Progenitor cell of endocrine pancreas (in vitro differentiated cells): ENCODE results near the gene ZNF438. TPM values are rescaled to one million over a fixed set of nuclear protein-coding genes. Genes with fewer than 3 reads are reported as not detected.

Source experiments
- DNase-seq: peaks from one replicate; pipeline ENCODE4 v3.0.0; 2021; ENCODE audit warnings: low spot score; ENCODE audit not compliant: unreplicated experiment
- H3K27ac Mint-ChIP-seq: 2 replicates; pipeline ENCODE4 v1.8.0; 2021; ENCODE audit warnings: mild to moderate bottlenecking, moderate library complexity, mixed read lengths
- H3K27me3 Mint-ChIP-seq: 2 replicates; pipeline ENCODE4 v1.8.0; 2021; ENCODE audit warnings: mixed read lengths
- H3K36me3 Mint-ChIP-seq: 2 replicates; pipeline ENCODE4 v1.8.0; 2022; ENCODE audit warnings: mixed read lengths; ENCODE audit not compliant: insufficient read depth
- H3K4me1 Mint-ChIP-seq: 2 replicates; pipeline ENCODE4 v1.8.0; 2021; ENCODE audit warnings: low read depth, mixed read lengths
- H3K4me3 Mint-ChIP-seq: 2 replicates; pipeline ENCODE4 v1.8.0; 2021; ENCODE audit warnings: low read depth, mild to moderate bottlenecking, moderate library complexity, mixed read lengths
- H3K9me3 Mint-ChIP-seq: 2 replicates; pipeline ENCODE4 v1.8.0; 2021; ENCODE audit warnings: low read depth, mixed read lengths
- CTCF ChIP-seq: fragments of 200-600 bp; sonication (generic); IDR thresholded peaks from one replicate; pipeline ENCODE4 v1.5.0; 2021; ENCODE audit warnings: antibody characterized with exemption, mild to moderate bottlenecking; ENCODE audit not compliant: unreplicated experiment
- total RNA-seq: library from RNA; stranded (reverse); gene quantifications from 2 replicates; pipeline ENCODE4 v1.2.1, GENCODE V29; 2021

The ZNF438 gene
- total RNA-seq, 1 donor from 2014 or later = 6.6 TPM

GRCh38 chr10:30836406-30836805 lies 195.3 kb downstream of the ZNF438 start:
- peaks cover 39% of the 10 kb centered on the region for H3K4me1 Mint-ChIP-seq
- H3K36me3 Mint-ChIP-seq = peaks cover 3% of the 10 kb centered on the region

GRCh38 chr10:30835146-30835545 lies 196.5 kb downstream of the ZNF438 start:
- H3K27ac Mint-ChIP-seq = no peak overlapping the region
- DNase-seq = no peak
- H3K4me1 Mint-ChIP-seq = peaks cover 46% of the 10 kb centered on the region
- peaks cover 2% of the 10 kb centered on the region for H3K9me3 Mint-ChIP-seq
- TF ChIP-seq CTCF = no peak
- H3K4me3 Mint-ChIP-seq = no peak overlapping the region
- H3K36me3 Mint-ChIP-seq = peaks cover 3% of the 10 kb centered on the region
- H3K27me3 Mint-ChIP-seq = peaks cover 5% of the 10 kb centered on the region

More at GRCh38 chr10:30836406-30836805, 195.3 kb downstream of the ZNF438 start:
- TF ChIP-seq CTCF = no peak
- peaks cover 5% of the 10 kb centered on the region for H3K27me3 Mint-ChIP-seq
- H3K27ac Mint-ChIP-seq = no peak overlapping the region
- no peak for DNase-seq
- H3K4me3 Mint-ChIP-seq = no peak overlapping the region
- peaks cover 2% of the 10 kb centered on the region for H3K9me3 Mint-ChIP-seq

- peaks cover 2% of the 10 kb centered on the region for H3K9me3 Mint-ChIP-seq
- peaks cover 5% of the 10 kb centered on the region for H3K27me3 Mint-ChIP-seq
Observed at GRCh38 chr10:30834651-30835050, 197.0 kb downstream of the ZNF438 start.

GRCh38 chr10:30834153-30834552 lies 197.5 kb downstream of the ZNF438 start:
- H3K4me3 Mint-ChIP-seq = no peak overlapping the region
- TF ChIP-seq CTCF = no peak
- DNase-seq = no peak
- peaks cover 56% of the 10 kb centered on the region for H3K4me1 Mint-ChIP-seq
- peaks cover 2% of the 10 kb centered on the region for H3K9me3 Mint-ChIP-seq
- peaks cover 5% of the 10 kb centered on the region for H3K27me3 Mint-ChIP-seq
- H3K27ac Mint-ChIP-seq = no peak overlapping the region
- peaks cover 3% of the 10 kb centered on the region for H3K36me3 Mint-ChIP-seq

More at GRCh38 chr10:30834651-30835050, 197.0 kb downstream of the ZNF438 start:
- TF ChIP-seq CTCF = no peak
- Mint-ChIP-seq H3K27ac (no peak overlapping the region), H3K36me3 (peaks cover 3% of the 10 kb centered on the region), H3K4me3 (no peak overlapping the region), H3K4me1 (peaks cover 51% of the 10 kb centered on the region)
- DNase-seq = no peak

- H3K36me3 Mint-ChIP-seq = peaks cover 3% of the 10 kb centered on the region
- TF ChIP-seq CTCF = no peak
- peaks cover 61% of the 10 kb centered on the region for H3K4me1 Mint-ChIP-seq
- H3K4me3 Mint-ChIP-seq = no peak overlapping the region
- peaks cover 5% of the 10 kb centered on the region for H3K27me3 Mint-ChIP-seq
- peaks cover 2% of the 10 kb centered on the region for H3K9me3 Mint-ChIP-seq
- H3K27ac Mint-ChIP-seq = no peak overlapping the region
- DNase-seq = no peak
Observed at GRCh38 chr10:30833628-30833970, 198.1 kb downstream of the ZNF438 start.
